ENCODE measurements around the gene PRKAG1.

PRKAG1 gene

GRCh38 chr12:49054524-49054923 is 35.9 kb upstream of the PRKAG1 start:
- DNase-seq (ENCODE audit: insufficient read length, low spot score) (no peak), FAIRE-seq (no peak)
- TF ChIP-seq CTCF (IDR thresholded peaks at IDR 0.05; ENCODE audit: insufficient read depth, missing control alignments), result no peak

GRCh38 chr12:49054096-49054495 is 35.5 kb upstream of the PRKAG1 start:
- FAIRE-seq, result no peak
- DNase-seq (ENCODE audit: insufficient read length, low spot score), result no peak

GRCh38 chr12:49052451-49053208 is 34.1 kb upstream of the PRKAG1 start:
- TF ChIP-seq CTCF (IDR thresholded peaks at IDR 0.05; ENCODE audit: insufficient read depth, missing control alignments), result no peak
- DNase-seq (ENCODE audit: insufficient read length, low spot score) (no peak), FAIRE-seq (no peak)

More at GRCh38 chr12:49054096-49054495, 35.5 kb upstream of the PRKAG1 start:
- no peak for TF ChIP-seq CTCF (IDR thresholded peaks at IDR 0.05; ENCODE audit: insufficient read depth, missing control alignments)

- no peak for TF ChIP-seq CTCF (IDR thresholded peaks at IDR 0.05; ENCODE audit: insufficient read depth, missing control alignments)
- DNase-seq (ENCODE audit: insufficient read length, low spot score) (no peak), FAIRE-seq (no peak)
Observed at GRCh38 chr12:49051777-49052438, 33.3 kb upstream of the PRKAG1 start.

- no peak for TF ChIP-seq CTCF (IDR thresholded peaks at IDR 0.05; ENCODE audit: insufficient read depth, missing control alignments)
- FAIRE-seq, result no peak
- no peak for DNase-seq (ENCODE audit: insufficient read length, low spot score)
Observed at GRCh38 chr12:49051373-49051764, 32.8 kb upstream of the PRKAG1 start.

GRCh38 chr12:49050507-49051372 is 32.2 kb upstream of the PRKAG1 start:
- no peak for TF ChIP-seq CTCF (IDR thresholded peaks at IDR 0.05; ENCODE audit: insufficient read depth, missing control alignments)
- DNase-seq (ENCODE audit: insufficient read length, low spot score) (no peak), FAIRE-seq (no peak)

All from D721Med (cell line).